ENCODE measurements around the gene PTHLH.

- no peak for TF ChIP-seq POLR2AphosphoS5 (IDR thresholded peaks at IDR 0.05; ENCODE audit: low read depth, low read length)
- no peak for TF ChIP-seq POLR2A (IDR thresholded peaks at IDR 0.05; ENCODE audit: low read depth, low read length)
- no peak for TF ChIP-seq TAF1 (IDR thresholded peaks at IDR 0.05; ENCODE audit: low read depth, low read length)
These were observed 14.8 kb upstream of the PTHLH start for GRCh38 chr12:27987331-27987730.
